H1 (cell line): Measurements from ENCODE around the gene PEX19. TPM values are rescaled to one million over a fixed set of nuclear protein-coding genes. Genes with fewer than 3 reads are reported as not detected.

Experiments used
- CTCF ChIA-PET: fragments of 300-600 bp; sonication (Branson Sonifier 250); formaldehyde crosslinking; loops from one replicate; lab custom pipeline; 2021; ENCODE audit not compliant: partially characterized antibody; lab: Charles Lee
- POLR2A ChIA-PET: fragments of 300-600 bp; sonication (Branson Sonifier 250); formaldehyde crosslinking; loops from one replicate; lab custom pipeline; 2021; ENCODE audit warnings: inconsistent platforms; ENCODE audit not compliant: partially characterized antibody; lab: Charles Lee
- DNase-seq, 2 experiments: peaks; one replicate each; pipeline versions ENCODE4 v3.0.0 to v3.0.0-alpha.2; 2010 to 2022; ENCODE audit warnings: low spot score in 2 of 2, low read depth in 1 of 2, mixed read lengths in 1 of 2
- FAIRE-seq: peaks from 2 replicates; lab custom pipeline; 2011; peaks lifted over from hg19 to GRCh38; lab: Jason Lieb, UNC
- H2AFZ ChIP-seq: 2 replicates; pipeline ENCODE4 v1.8.1; 2012; ENCODE audit warnings: low read length, inconsistent platforms
- H2AK5ac ChIP-seq: 2 replicates; pipeline ENCODE4 v1.6.1; 2013; ENCODE audit warnings: low read depth, low read length
- H2BK120ac ChIP-seq: replicated peaks from 2 replicates; pipeline ENCODE3; 2013; ENCODE audit warnings: low read depth, low read length, inconsistent platforms
- H2BK12ac ChIP-seq: 2 replicates; pipeline ENCODE4 v1.6.1; 2013; ENCODE audit warnings: low read depth, low read length
- H2BK15ac ChIP-seq: 2 replicates; pipeline ENCODE4 v1.6.1; 2013; ENCODE audit warnings: low read length
- H2BK20ac ChIP-seq: 2 replicates; pipeline ENCODE4 v1.6.1; 2013; ENCODE audit warnings: low read length
- H2BK5ac ChIP-seq: 2 replicates; pipeline ENCODE4 v1.6.1; 2013; ENCODE audit warnings: low read depth, low read length
- H3K14ac ChIP-seq: 2 replicates; pipeline ENCODE4 v1.6.1; 2013; ENCODE audit warnings: inconsistent platforms; ENCODE audit not compliant: insufficient read length
- H3K18ac ChIP-seq: 2 replicates; pipeline ENCODE4 v1.6.1; 2013; ENCODE audit warnings: low read length; ENCODE audit errors: extremely low read depth
- H3K23ac ChIP-seq: 2 replicates; pipeline ENCODE4 v1.6.1; 2013; ENCODE audit warnings: inconsistent platforms; ENCODE audit not compliant: insufficient read length
- H3K23me2 ChIP-seq: 2 replicates; pipeline ENCODE4 v1.6.1; 2013; ENCODE audit warnings: low read depth, low read length
- H3K27ac ChIP-seq: 2 replicates; pipeline ENCODE4 v1.6.1; 2011; ENCODE audit warnings: low read depth, low read length, inconsistent platforms
- H3K27me3 ChIP-seq, 4 experiments: replicated peaks in 1 of 4; 1 replicate in 1 of 4; 2 replicates in 3 of 4; pipeline versions ENCODE4 v1.6.1 to v1.8.1; 2011 to 2013; ENCODE audit warnings: low read length in 3 of 4, mild to moderate bottlenecking in 3 of 4, inconsistent platforms in 2 of 4, mixed read lengths in 2 of 4, moderate library complexity in 1 of 4; ENCODE audit not compliant: control insufficient read depth in 3 of 4, insufficient read depth in 3 of 4; ENCODE audit errors: extremely low read depth in 1 of 4
- H3K36me3 ChIP-seq, 4 experiments: 2 replicates each; pipeline versions ENCODE4 v1.6.1 to v1.8.1; 2011 to 2013; ENCODE audit warnings: mild to moderate bottlenecking in 4 of 4, low read length in 3 of 4, moderate library complexity in 2 of 4, control low read depth in 1 of 4, inconsistent platforms in 1 of 4; ENCODE audit not compliant: insufficient read depth in 4 of 4, control insufficient read depth in 2 of 4
- H3K4ac ChIP-seq: replicated peaks from 2 replicates; pipeline ENCODE3; 2013; ENCODE audit warnings: low read length, low read depth, mixed read lengths, inconsistent platforms; ENCODE audit not compliant: insufficient read length
- H3K4me1 ChIP-seq, 4 experiments: replicated peaks in 1 of 4; 1 replicate in 1 of 4; 2 replicates in 3 of 4; pipeline versions ENCODE4 v1.6.1 to v1.8.1; 2011 to 2013; ENCODE audit warnings: low read length in 3 of 4, inconsistent platforms in 2 of 4, mixed read lengths in 1 of 4; ENCODE audit not compliant: insufficient read depth in 4 of 4, control insufficient read depth in 3 of 4
- H3K4me2 ChIP-seq, 2 experiments: 2 replicates each; pipeline versions ENCODE4 v1.6.1 to v1.8.1; 2011 to 2013; ENCODE audit warnings: low read depth in 2 of 2, low read length in 2 of 2, control low read depth in 1 of 2, inconsistent platforms in 1 of 2, mild to moderate bottlenecking in 1 of 2; ENCODE audit not compliant: insufficient read depth in 1 of 2
- H3K4me3 ChIP-seq, 4 experiments: fragments of 200-600, 300-600 bp in 1 of 4; sonication (generic), shearing (Covaris generic), sonication (Bioruptor Twin) in 1 of 4; 2 replicates each; pipeline versions ENCODE4 v1.5.1 to v1.8.1; 2011 to 2016; ENCODE audit warnings: low read length in 4 of 4, low read depth in 3 of 4, control low read depth in 2 of 4, inconsistent platforms in 2 of 4, mild to moderate bottlenecking in 2 of 4, mixed read lengths in 1 of 4, moderate library complexity in 1 of 4; ENCODE audit not compliant: insufficient read depth in 2 of 4; ENCODE audit errors: extremely low read depth in 1 of 4
- H3K56ac ChIP-seq: replicated peaks from 2 replicates; pipeline ENCODE3; 2013; ENCODE audit warnings: low read depth, mild to moderate bottlenecking, mixed read lengths, low read length, inconsistent platforms; ENCODE audit not compliant: insufficient read length
- H3K79me1 ChIP-seq: 2 replicates; pipeline ENCODE4 v1.6.1; 2013; ENCODE audit warnings: low read depth, low read length, control low read depth
- H3K79me2 ChIP-seq, 2 experiments: 2 replicates each; pipeline versions ENCODE4 v1.6.1 to v1.8.1; 2012 to 2013; ENCODE audit warnings: low read length in 2 of 2, mild to moderate bottlenecking in 2 of 2, inconsistent platforms in 1 of 2; ENCODE audit not compliant: insufficient read depth in 2 of 2, control insufficient read depth in 1 of 2
- H3K9ac ChIP-seq, 4 experiments: replicated peaks in 1 of 4; 1 replicate in 1 of 4; 2 replicates in 3 of 4; pipeline versions ENCODE4 v1.6.1 to v1.8.1; 2011 to 2013; ENCODE audit warnings: low read depth in 3 of 4, low read length in 3 of 4, control low read depth in 2 of 4, mild to moderate bottlenecking in 2 of 4, moderate library complexity in 2 of 4, inconsistent platforms in 1 of 4; ENCODE audit errors: extremely low read depth in 1 of 4
- H3K9me3 ChIP-seq, 2 experiments: 2 replicates each; pipeline versions ENCODE4 v1.6.1 to v1.8.1; 2012 to 2013; ENCODE audit warnings: mild to moderate bottlenecking in 2 of 2, moderate library complexity in 2 of 2, control low read depth in 1 of 2, inconsistent platforms in 1 of 2, low read depth in 1 of 2, low read length in 1 of 2, mixed read lengths in 1 of 2; ENCODE audit not compliant: insufficient read depth in 2 of 2
- H4K20me1 ChIP-seq, 2 experiments: replicated peaks in 1 of 2; 2 replicates each; pipeline versions ENCODE3 to v1.8.1; 2011 to 2013; ENCODE audit warnings: inconsistent platforms in 2 of 2, low read length in 2 of 2, mild to moderate bottlenecking in 1 of 2; ENCODE audit not compliant: insufficient read depth in 2 of 2, control insufficient read depth in 1 of 2
- H4K5ac ChIP-seq: 2 replicates; pipeline ENCODE4 v1.6.1; 2013; ENCODE audit warnings: low read length, low read depth, mixed read lengths, inconsistent platforms; ENCODE audit not compliant: insufficient read length
- H4K8ac ChIP-seq: 2 replicates; pipeline ENCODE4 v1.8.0; 2013; ENCODE audit warnings: mild to moderate bottlenecking, moderate library complexity, low read length, inconsistent platforms; ENCODE audit not compliant: insufficient read depth; ENCODE audit errors: extremely low read depth
- H4K91ac ChIP-seq: replicated peaks from 2 replicates; pipeline ENCODE3; 2013; ENCODE audit warnings: low read length, mixed read lengths, inconsistent platforms; ENCODE audit not compliant: insufficient read length
- BACH1 ChIP-seq: IDR thresholded peaks from 2 replicates; pipeline ENCODE4 v1.6.1; 2012; ENCODE audit warnings: low read length, improper control_type of control experiment
- BCL11A ChIP-seq, 2 experiments: IDR thresholded peaks; one replicate each; pipeline ENCODE4 v1.6.1; 2011; ENCODE audit warnings: low read depth in 2 of 2, low read length in 2 of 2, mild to moderate bottlenecking in 2 of 2
- NANOG ChIP-seq: IDR thresholded peaks from 2 replicates; pipeline ENCODE4 v1.6.1; 2011; ENCODE audit warnings: low read length, low read depth, mild to moderate bottlenecking, inconsistent platforms; ENCODE audit not compliant: insufficient read depth, poor library complexity, severe bottlenecking
- POLR2A ChIP-seq, 2 experiments: IDR thresholded peaks; 1 replicate in 1 of 2; 2 replicates in 1 of 2; pipeline ENCODE4 v1.6.1; 2011; ENCODE audit warnings: low read depth in 2 of 2, low read length in 2 of 2, mild to moderate bottlenecking in 2 of 2; ENCODE audit errors: control extremely low read depth in 1 of 2
- RFX5 ChIP-seq: IDR thresholded peaks from 2 replicates; pipeline ENCODE4 v1.6.1; 2011; ENCODE audit warnings: low read depth, low read length, improper control_type of control experiment, borderline replicate concordance
- RXRA ChIP-seq: IDR thresholded peaks from 2 replicates; pipeline ENCODE4 v1.6.1; 2011; ENCODE audit warnings: low read depth, mild to moderate bottlenecking, low read length, moderate library complexity; ENCODE audit not compliant: insufficient read depth
- SAP30 ChIP-seq: fragments of 300-600 bp; sonication (generic); IDR thresholded peaks from 2 replicates; pipeline ENCODE4 v1.7.1; 2012; ENCODE audit warnings: low read length, moderate library complexity, mild to moderate bottlenecking, inconsistent platforms; ENCODE audit not compliant: insufficient read depth, insufficient replicate concordance
- SIRT6 ChIP-seq: IDR thresholded peaks from one replicate; pipeline ENCODE4 v1.7.1; 2012; ENCODE audit warnings: low read length, inconsistent platforms
- SP2 ChIP-seq: IDR thresholded peaks from 2 replicates; pipeline ENCODE4 v1.6.1; 2012; ENCODE audit warnings: mild to moderate bottlenecking, low read length, inconsistent platforms
- WGBS, 2 experiments: shearing (Covaris generic) in 1 of 2; methylation state at CpG; one replicate each; pipeline versions ENCODE4 v1.1.6 to v1.1.7; 2013 to 2015; ENCODE audit warnings: low lambda C conversion rate in 2 of 2, mixed read lengths in 2 of 2, inconsistent platforms in 1 of 2, low coverage in 1 of 2, missing lambda C conversion rate in 1 of 2; ENCODE audit not compliant: insufficient replicate concordance in 2 of 2, insufficient coverage in 1 of 2, insufficient read length in 1 of 2; ENCODE audit errors: extremely low coverage in 1 of 2, missing lambda C conversion rate in 1 of 2; 5-methylcytosine and 5-hydroxymethylcytosine counted together
- polyA plus RNA-seq, 7 experiments: library from polyadenylated mRNA; depleted of rRNA in 3 of 7; stranded (reverse) in 5 of 7; unstranded in 2 of 7; fragments of >200 nt in 5 of 7; fragments of 200-250 nt in 2 of 7; gene quantifications; 1 replicate in 5 of 7; 2 replicates in 1 of 7; 4 replicates in 1 of 7; pipeline versions ENCODE4 v1.2.1 to v1.2.3, GENCODE V29; 2011 to 2013; ENCODE audit warnings: missing spikeins in 2 of 7, mixed read lengths in 2 of 7
- total RNA-seq: library from RNA; stranded (reverse); fragmentation: NEBNext Ultra II Directional; extraction: Animal tissue kit (Norgen Biotek cat#: 25700); gene quantifications from 2 replicates; pipeline ENCODE4 v1.2.1, GENCODE V29; 2021

Gene PEX19
- total and polyA plus RNA-seq, 2 of the 8 experiments (the other 6 are each of a cell fraction or from before 2014, with no cell fraction given), result 50.4 to 80.2 TPM

DNA sequence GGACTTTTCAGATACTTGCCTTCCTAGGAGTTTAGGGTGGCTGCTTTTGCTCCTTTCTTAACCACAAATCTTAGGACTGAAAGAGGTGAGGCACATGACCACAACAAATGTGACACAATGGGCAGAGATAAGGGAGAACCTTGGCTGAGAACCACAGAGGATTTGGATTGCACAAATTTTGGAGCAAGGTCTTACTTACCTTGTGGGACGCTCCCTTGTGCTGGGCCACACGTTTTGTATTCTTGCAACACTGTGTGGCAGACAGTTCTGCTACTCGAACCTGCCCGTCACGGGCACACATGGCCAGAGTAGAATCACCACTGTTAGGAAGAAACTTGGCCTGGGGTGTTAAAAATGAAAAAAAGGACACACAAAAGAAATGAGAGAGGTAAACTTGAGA, 46.5 kb downstream of the PEX19 start:
- no peak overlapping the region for H2AK5ac ChIP-seq
- H3K9ac ChIP-seq, result no peak overlapping the region

More for the DNA sequence above, 46.5 kb downstream of the PEX19 start:
- Histone ChIP-seq H2BK5ac (no peak overlapping the region), H2BK15ac (no peak overlapping the region)
- no peak for TF ChIP-seq NANOG
- no peak for TF ChIP-seq SP2
- no peak for TF ChIP-seq RFX5
- TF ChIP-seq BACH1, result no peak
- TF ChIP-seq BCL11A (IDR thresholded peaks at IDR 0.05; ENCODE audit: low read depth in 2 of 2, low read length in 2 of 2), result no peak
- no peak for TF ChIP-seq SAP30
- no peak for TF ChIP-seq SIRT6
- TF ChIP-seq RXRA, result no peak
- no peak for TF ChIP-seq POLR2A (IDR thresholded peaks at IDR 0.05; ENCODE audit: control extremely low read depth in 1 of 2, low read depth in 2 of 2, low read length in 2 of 2)
- TF ChIP-seq, all 59 proteins: peak for 0
- ChIA-PET POLR2A (no interaction called here), CTCF (interaction anchor here (0.7 to 5.7 kb wide), 10 partner anchors 13 to 193 kb away, joined by 3 to 42 read pairs (median 5); partner anchors contain the start of gene CASQ1)
- Histone ChIP-seq H3K4me3 (no peak overlapping the region), H3K4me1 (no peaks in the 10 kb centered on the region), H3K36me3 (peaks cover 13 to 71% (median 51%) of the 10 kb centered on the region in 4 experiments), H4K91ac (no peak overlapping the region), H3K27ac (no peak overlapping the region), H4K5ac (no peak overlapping the region), H3K79me1 (no peaks in the 10 kb centered on the region), H3K9me3 (no peaks in the 10 kb centered on the region), H3K23ac (no peak overlapping the region), H3K14ac (no peak overlapping the region), H3K4ac (no peak overlapping the region), H2BK120ac (no peak overlapping the region), H3K4me2 (no peak overlapping the region), H4K8ac (no peak overlapping the region), H2BK12ac (no peak overlapping the region), H3K18ac (no peak overlapping the region), H3K79me2 (peaks cover 0 to 5% of the 10 kb centered on the region in 2 experiments; a peak in 1 of 4 replicates), H3K56ac (no peak overlapping the region), H2BK20ac (no peak overlapping the region), H2AFZ (no peak overlapping the region), H4K20me1 (peaks cover 2 to 3% of the 10 kb centered on the region in 2 experiments), H3K27me3 (no peaks in the 10 kb centered on the region), H3K23me2 (no peaks in the 10 kb centered on the region; the same call in 1 of the 2 replicates)
- 86% methylated on average over 5 of the region's 5 CpGs; no CpG with 5 or more reads in 1 of the 2 experiments for WGBS, 2 experiments
- FAIRE-seq, result no peak
- DNase-seq, result no peak
